Chondrocyte (in vitro differentiated cells): ENCODE results near the gene BTK. TPM values are rescaled to one million over a fixed set of nuclear protein-coding genes. Genes with fewer than 3 reads are reported as not detected.

Experiments
- DNase-seq: peaks from one replicate; pipeline ENCODE4 v3.0.0; 2021; ENCODE audit warnings: mixed read lengths, low spot score
- H3K27ac Mint-ChIP-seq: one replicate; pipeline ENCODE4 v1.8.0; 2021; ENCODE audit warnings: mild to moderate bottlenecking, moderate library complexity, mixed read lengths; ENCODE audit not compliant: unreplicated experiment
- H3K27me3 Mint-ChIP-seq: 2 replicates; pipeline ENCODE4 v1.8.0; 2021; ENCODE audit warnings: low read depth, mixed read lengths
- H3K36me3 Mint-ChIP-seq: 2 replicates; pipeline ENCODE4 v1.8.0; 2021; ENCODE audit warnings: low read depth, mixed read lengths
- H3K4me1 Mint-ChIP-seq: 2 replicates; pipeline ENCODE4 v1.8.0; 2021; ENCODE audit warnings: low read depth, mild to moderate bottlenecking, mixed read lengths
- H3K4me3 Mint-ChIP-seq: one replicate; pipeline ENCODE4 v1.8.0; 2021; ENCODE audit warnings: mild to moderate bottlenecking, moderate library complexity, mixed read lengths; ENCODE audit not compliant: unreplicated experiment
- H3K9me3 Mint-ChIP-seq: 2 replicates; pipeline ENCODE4 v1.8.0; 2021; ENCODE audit warnings: low read depth, mixed read lengths
- total RNA-seq: library from RNA; stranded (reverse); gene quantifications from 3 replicates; pipeline ENCODE4 v1.2.1, GENCODE V29; 2021
- TF ChIP-seq, protein P1 (sequence below): fragments of 200-600 bp; sonication (generic); IDR thresholded peaks from 2 replicates; pipeline ENCODE4 v1.5.0; 2021; ENCODE audit warnings: antibody characterized with exemption, mild to moderate bottlenecking, moderate library complexity

The BTK gene
- total RNA-seq, 1 donor from 2014 or later = not detected

DNA sequence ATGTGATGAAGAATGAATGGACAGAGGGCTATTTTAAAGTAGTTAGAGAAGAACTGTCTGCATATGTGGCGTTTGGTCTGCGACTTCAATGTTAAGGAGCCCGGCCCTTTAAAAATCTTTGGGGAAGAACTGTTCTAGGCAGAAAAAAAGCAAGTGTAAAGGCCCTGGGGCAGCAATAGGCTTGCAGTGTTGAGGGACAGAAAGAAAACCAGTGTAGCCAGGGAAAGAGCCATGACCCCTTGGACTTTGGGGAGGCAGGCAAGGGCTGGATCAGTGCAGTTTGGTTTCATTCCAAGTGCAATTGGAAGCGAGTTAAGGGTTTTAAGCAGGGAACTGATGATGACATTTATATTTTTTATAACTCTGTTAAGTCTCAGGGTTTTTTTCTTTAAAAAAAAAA, 13.8 kb upstream of the BTK start:
- H3K4me1 Mint-ChIP-seq = no peaks in the 10 kb centered on the region
- no peaks in the 10 kb centered on the region for H3K27me3 Mint-ChIP-seq
- TF ChIP-seq, protein P1, sequence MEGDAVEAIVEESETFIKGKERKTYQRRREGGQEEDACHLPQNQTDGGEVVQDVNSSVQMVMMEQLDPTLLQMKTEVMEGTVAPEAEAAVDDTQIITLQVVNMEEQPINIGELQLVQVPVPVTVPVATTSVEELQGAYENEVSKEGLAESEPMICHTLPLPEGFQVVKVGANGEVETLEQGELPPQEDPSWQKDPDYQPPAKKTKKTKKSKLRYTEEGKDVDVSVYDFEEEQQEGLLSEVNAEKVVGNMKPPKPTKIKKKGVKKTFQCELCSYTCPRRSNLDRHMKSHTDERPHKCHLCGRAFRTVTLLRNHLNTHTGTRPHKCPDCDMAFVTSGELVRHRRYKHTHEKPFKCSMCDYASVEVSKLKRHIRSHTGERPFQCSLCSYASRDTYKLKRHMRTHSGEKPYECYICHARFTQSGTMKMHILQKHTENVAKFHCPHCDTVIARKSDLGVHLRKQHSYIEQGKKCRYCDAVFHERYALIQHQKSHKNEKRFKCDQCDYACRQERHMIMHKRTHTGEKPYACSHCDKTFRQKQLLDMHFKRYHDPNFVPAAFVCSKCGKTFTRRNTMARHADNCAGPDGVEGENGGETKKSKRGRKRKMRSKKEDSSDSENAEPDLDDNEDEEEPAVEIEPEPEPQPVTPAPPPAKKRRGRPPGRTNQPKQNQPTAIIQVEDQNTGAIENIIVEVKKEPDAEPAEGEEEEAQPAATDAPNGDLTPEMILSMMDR = no peak
- peaks cover 5% of the 10 kb centered on the region for H3K9me3 Mint-ChIP-seq
- no peak overlapping the region for H3K27ac Mint-ChIP-seq
- peaks cover 4% of the 10 kb centered on the region for H3K36me3 Mint-ChIP-seq
- no peak for DNase-seq
- no peak overlapping the region for H3K4me3 Mint-ChIP-seq

DNA sequence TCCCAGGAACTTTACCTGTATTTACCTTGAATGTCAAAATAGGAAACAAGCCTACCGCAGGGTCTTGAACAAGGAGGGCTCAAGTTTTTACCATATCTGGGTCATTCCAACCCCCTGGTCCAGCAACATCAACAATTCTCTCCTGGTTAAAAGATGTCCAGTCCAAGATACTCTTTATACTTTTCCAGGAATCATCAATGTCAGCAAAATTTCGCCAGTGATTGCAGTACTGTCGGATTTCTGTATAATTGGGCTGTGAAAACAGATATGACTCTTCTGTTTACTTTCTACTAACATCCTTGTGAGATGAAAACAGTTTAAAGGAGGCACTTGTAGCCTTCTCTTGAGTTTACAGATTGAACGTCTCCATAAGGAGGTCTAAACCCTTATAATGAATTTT, 12.7 kb upstream of the BTK start:
- Mint-ChIP-seq H3K36me3 (peaks cover 4% of the 10 kb centered on the region), H3K4me1 (peaks cover 1% of the 10 kb centered on the region), H3K9me3 (peaks cover 3% of the 10 kb centered on the region), H3K27ac (no peak overlapping the region), H3K4me3 (no peak overlapping the region), H3K27me3 (no peaks in the 10 kb centered on the region)
- DNase-seq = no peak
- TF ChIP-seq, protein P1 = no peak

DNA sequence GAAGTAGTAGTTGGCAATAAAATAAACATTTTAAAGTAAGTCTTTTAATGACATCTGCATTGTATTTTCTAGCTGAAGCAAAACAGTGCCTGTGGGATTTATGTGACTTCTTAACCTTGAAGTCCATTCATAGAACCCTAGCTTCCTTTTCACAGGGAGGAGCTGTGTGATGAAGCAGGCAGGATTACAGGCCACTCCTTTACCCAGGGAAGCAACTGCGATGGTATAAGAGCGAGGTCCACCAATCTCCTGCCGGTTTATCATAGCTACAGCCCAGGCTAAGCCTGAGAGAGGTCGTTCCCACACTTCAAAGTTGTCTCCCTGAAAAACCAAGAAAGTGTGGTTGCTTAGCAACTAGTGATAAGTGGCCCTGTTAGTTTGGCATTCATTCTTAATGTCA, 11.8 kb upstream of the BTK start:
- Mint-ChIP-seq H3K27ac (no peak overlapping the region), H3K9me3 (peaks cover 3% of the 10 kb centered on the region), H3K36me3 (peaks cover 7% of the 10 kb centered on the region), H3K27me3 (no peaks in the 10 kb centered on the region), H3K4me3 (no peak overlapping the region), H3K4me1 (peaks cover 8% of the 10 kb centered on the region)
- TF ChIP-seq, protein P1 = no peak
- DNase-seq = no peak

DNA sequence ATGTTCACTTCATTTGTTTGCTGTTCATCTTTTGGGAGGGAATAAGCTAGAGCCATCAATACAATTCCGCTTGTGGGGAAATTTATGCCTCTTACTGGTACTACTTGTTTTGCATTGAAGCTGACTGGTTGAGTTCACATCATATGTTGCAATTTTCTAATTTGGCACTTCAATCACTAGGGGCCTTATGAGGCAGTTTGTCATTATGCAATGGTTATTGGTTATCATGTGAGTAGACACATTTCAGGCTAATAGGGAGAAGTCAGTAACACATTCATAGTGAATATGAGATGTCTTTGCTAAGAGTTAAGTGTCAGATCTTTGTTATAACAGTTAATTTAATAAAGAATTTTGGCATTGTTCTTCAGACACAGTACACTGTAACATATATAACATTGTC, 9.8 kb upstream of the BTK start:
- Mint-ChIP-seq H3K4me3 (no peak overlapping the region), H3K4me1 (peaks cover 18% of the 10 kb centered on the region), H3K9me3 (peaks cover 8% of the 10 kb centered on the region), H3K27ac (no peak overlapping the region), H3K36me3 (peaks cover 5% of the 10 kb centered on the region), H3K27me3 (no peaks in the 10 kb centered on the region)
- DNase-seq = no peak
- TF ChIP-seq, protein P1 = no peak

DNA sequence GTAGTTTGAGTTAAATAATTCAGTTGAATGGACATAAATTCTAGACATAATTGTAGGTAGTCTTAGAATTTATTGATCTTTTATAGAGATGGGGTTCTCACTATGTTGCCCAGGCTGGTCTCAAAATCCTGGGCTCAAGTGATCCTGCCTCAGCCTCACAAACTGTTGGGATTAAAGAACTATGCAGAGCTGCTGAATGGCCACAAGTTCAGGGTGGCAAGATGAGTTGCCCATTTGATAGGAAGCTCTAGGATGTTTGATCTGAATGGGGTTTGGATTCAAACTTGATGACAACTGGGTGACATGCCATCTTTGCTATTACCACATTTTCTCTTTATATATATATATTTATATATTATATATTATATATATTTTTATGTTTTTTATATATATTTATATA, 8.4 kb upstream of the BTK start:
- H3K36me3 Mint-ChIP-seq = peaks cover 3% of the 10 kb centered on the region
- no peaks in the 10 kb centered on the region for H3K27me3 Mint-ChIP-seq
- no peak overlapping the region for H3K27ac Mint-ChIP-seq
- DNase-seq = no peak
- TF ChIP-seq, protein P1 = no peak
- peaks cover 5% of the 10 kb centered on the region for H3K9me3 Mint-ChIP-seq
- H3K4me3 Mint-ChIP-seq = no peak overlapping the region
- H3K4me1 Mint-ChIP-seq = peaks cover 18% of the 10 kb centered on the region
